Measurements from ENCODE around the gene AGAP5. TPM values are rescaled to one million over a fixed set of nuclear protein-coding genes. Genes with fewer than 3 reads are reported as not detected.

Gene AGAP5
- total and polyA plus RNA-seq, 9 of the 15 experiments (the other 6 are each of a cell fraction or from before 2014, with no cell fraction given): 0.32 to 7.5 (median 5.3) TPM

GRCh38 chr10:73625884-73626752 lies 71.8 kb downstream of the AGAP5 start (continued):
- TF ChIP-seq CBFB (CRISPR knock-in tag; IDR thresholded peaks at IDR 0.05): peak; percentile 58; the same call in 1 of the 2 replicates
- TF ChIP-seq ZSCAN32 (CRISPR knock-in tag; IDR thresholded peaks at IDR 0.05): 0 out of 2 replicates have a peak, but pooled peaks have one; percentile 19
- no peak for TF ChIP-seq MCM5 (IDR thresholded peaks at IDR 0.05; ENCODE audit: low read depth)
- TF ChIP-seq ZBTB33 (CRISPR knock-in tag; IDR thresholded peaks at IDR 0.05): no peak
- no peak for TF ChIP-seq ZNF699 (CRISPR knock-in tag; IDR thresholded peaks at IDR 0.05; ENCODE audit: insufficient replicate concordance)
- no peak for TF ChIP-seq ILK (tag; IDR thresholded peaks at IDR 0.05; ENCODE audit: borderline replicate concordance, low read depth)
- TF ChIP-seq THRA (IDR thresholded peaks at IDR 0.05): no peak
- TF ChIP-seq NFE2L1 (tag; IDR thresholded peaks at IDR 0.05; ENCODE audit: borderline replicate concordance, low read depth): no peak
- TF ChIP-seq HNRNPUL1 (IDR thresholded peaks at IDR 0.05; ENCODE audit: low read length): no peak
- no peak; the same call in 1 of the 2 replicates for TF ChIP-seq ZBTB9 (CRISPR knock-in tag; IDR thresholded peaks at IDR 0.05)
- TF ChIP-seq SIN3B (IDR thresholded peaks at IDR 0.05; ENCODE audit: low read depth): peak; percentile 95
- no peak for TF ChIP-seq CEBPB (tag; IDR thresholded peaks at IDR 0.05)
- no peak for TF ChIP-seq ZNF561 (CRISPR knock-in tag; conservative IDR thresholded peaks at IDR 0.05)
- TF ChIP-seq RBBP5 (IDR thresholded peaks at IDR 0.05; ENCODE audit: borderline replicate concordance, insufficient read depth, low read length, poor library complexity, severe bottlenecking): peak; percentile 73
- TF ChIP-seq ZNF347 (CRISPR knock-in tag; IDR thresholded peaks at IDR 0.05; ENCODE audit: low read depth): no peak
- no peak for TF ChIP-seq ZNF764 (CRISPR knock-in tag; IDR thresholded peaks at IDR 0.05; ENCODE audit: low read depth)
- peak; percentile 55; the same call in 1 of the 2 replicates for TF ChIP-seq ELF2 (CRISPR knock-in tag; IDR thresholded peaks at IDR 0.05)
- TF ChIP-seq TEAD1 (CRISPR knock-in tag; IDR thresholded peaks at IDR 0.05): peak; percentile 46 to 89; a peak in 3 of 4 replicates
- no peak for TF ChIP-seq ZNF436 (CRISPR knock-in tag; IDR thresholded peaks at IDR 0.05)
- TF ChIP-seq TFAM (CRISPR knock-in tag; conservative IDR thresholded peaks at IDR 0.05): no peak
- TF ChIP-seq NRF1 (conservative IDR thresholded peaks at IDR 0.05 in 1 of 2, IDR thresholded peaks at IDR 0.05 in 1 of 2): peak; percentile 64 to 70
- TF ChIP-seq MTF1 (CRISPR knock-in tag; IDR thresholded peaks at IDR 0.05; ENCODE audit: borderline replicate concordance): no peak
- peak; percentile 94 for TF ChIP-seq GATAD2A (IDR thresholded peaks at IDR 0.05)
- TF ChIP-seq ZNF212 (CRISPR knock-in tag; IDR thresholded peaks at IDR 0.05): no peak
- TF ChIP-seq DNMT1 (IDR thresholded peaks at IDR 0.05): no peak
